ENCODE data around the gene TRAF3IP1.

DNA sequence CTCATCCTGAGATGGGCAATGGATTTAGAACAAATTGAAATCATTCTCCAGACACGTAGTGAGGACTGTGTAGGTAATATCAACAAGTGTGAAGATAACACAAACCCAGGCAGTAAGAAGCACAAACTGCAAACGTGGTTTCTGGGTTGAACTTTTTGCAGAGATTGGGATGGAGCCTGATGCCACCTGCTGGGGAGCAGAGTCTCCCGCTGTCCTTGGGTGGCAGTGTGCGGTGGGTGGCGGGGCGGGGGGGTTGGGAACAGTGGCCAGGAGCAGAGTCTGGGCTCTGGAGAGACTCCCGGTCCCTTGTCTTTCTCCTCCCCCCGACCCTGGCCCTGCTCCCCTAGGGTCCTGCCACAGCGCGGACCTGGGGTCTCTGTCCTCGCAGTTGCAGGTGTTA, 19.5 kb downstream of the TRAF3IP1 start:
- TF ChIP-seq, protein P1, sequence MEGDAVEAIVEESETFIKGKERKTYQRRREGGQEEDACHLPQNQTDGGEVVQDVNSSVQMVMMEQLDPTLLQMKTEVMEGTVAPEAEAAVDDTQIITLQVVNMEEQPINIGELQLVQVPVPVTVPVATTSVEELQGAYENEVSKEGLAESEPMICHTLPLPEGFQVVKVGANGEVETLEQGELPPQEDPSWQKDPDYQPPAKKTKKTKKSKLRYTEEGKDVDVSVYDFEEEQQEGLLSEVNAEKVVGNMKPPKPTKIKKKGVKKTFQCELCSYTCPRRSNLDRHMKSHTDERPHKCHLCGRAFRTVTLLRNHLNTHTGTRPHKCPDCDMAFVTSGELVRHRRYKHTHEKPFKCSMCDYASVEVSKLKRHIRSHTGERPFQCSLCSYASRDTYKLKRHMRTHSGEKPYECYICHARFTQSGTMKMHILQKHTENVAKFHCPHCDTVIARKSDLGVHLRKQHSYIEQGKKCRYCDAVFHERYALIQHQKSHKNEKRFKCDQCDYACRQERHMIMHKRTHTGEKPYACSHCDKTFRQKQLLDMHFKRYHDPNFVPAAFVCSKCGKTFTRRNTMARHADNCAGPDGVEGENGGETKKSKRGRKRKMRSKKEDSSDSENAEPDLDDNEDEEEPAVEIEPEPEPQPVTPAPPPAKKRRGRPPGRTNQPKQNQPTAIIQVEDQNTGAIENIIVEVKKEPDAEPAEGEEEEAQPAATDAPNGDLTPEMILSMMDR (IDR thresholded peaks at IDR 0.05 in 8 of 11, conservative IDR thresholded peaks at IDR 0.05 in 3 of 11) = no peak
- no peak for TF ChIP-seq POLR2AphosphoS5 (IDR thresholded peaks at IDR 0.05)
- no peak for TF ChIP-seq POLR2A (IDR thresholded peaks at IDR 0.05)

All from spleen (tissue), 7 donors.